Measurements from ENCODE around the gene FGGY.

The FGGY gene

GRCh38 chr1:59751801-59752200, 454.9 kb downstream of the FGGY start:
- DNase-seq, result no peak

GRCh38 chr1:59752556-59753414, 455.9 kb downstream of the FGGY start:
- peak; percentile 34 for DNase-seq

GRCh38 chr1:59755069-59755685, 458.3 kb downstream of the FGGY start:
- no peak for DNase-seq

- DNase-seq, result no peak
Observed at GRCh38 chr1:59757197-59757747, 460.4 kb downstream of the FGGY start.

GRCh38 chr1:59759156-59759925, 462.4 kb downstream of the FGGY start:
- peak; percentile 88 for DNase-seq

- no peak for DNase-seq
Observed at GRCh38 chr1:59761443-59761842, 464.5 kb downstream of the FGGY start.

- no peak for DNase-seq
Observed at GRCh38 chr1:59763418-59763817, 466.5 kb downstream of the FGGY start.

GRCh38 chr1:59765011-59765730, 468.3 kb downstream of the FGGY start:
- no peak for DNase-seq

GRCh38 chr1:59766227-59766855, 469.4 kb downstream of the FGGY start:
- DNase-seq, result no peak

GRCh38 chr1:59767119-59767518, 470.2 kb downstream of the FGGY start:
- no peak for DNase-seq

- DNase-seq, result no peak
Observed at GRCh38 chr1:59768792-59769735, 472.2 kb downstream of the FGGY start.

GRCh38 chr1:59769736-59770095, 472.8 kb downstream of the FGGY start:
- DNase-seq, result no peak

- no peak for DNase-seq
Observed at GRCh38 chr1:59771361-59771760, 474.5 kb downstream of the FGGY start.

GRCh38 chr1:59775480-59775879, 478.6 kb downstream of the FGGY start:
- no peak for DNase-seq

GRCh38 chr1:59776960-59777852, 480.3 kb downstream of the FGGY start:
- no peak for DNase-seq

- no peak for DNase-seq
Observed at GRCh38 chr1:59779949-59780348, 483.1 kb downstream of the FGGY start.

GRCh38 chr1:59788825-59789224, 491.9 kb downstream of the FGGY start:
- no peak for DNase-seq

GRCh38 chr1:59798600-59798999, 501.7 kb downstream of the FGGY start:
- no peak for DNase-seq

- no peak for DNase-seq
Observed at GRCh38 chr1:59803458-59804038, 506.7 kb downstream of the FGGY start.

- DNase-seq, result no peak
Observed at GRCh38 chr1:59804301-59804700, 507.4 kb downstream of the FGGY start.
